NCI-H2171 treated with DMSO at 0.1 percent for 48 hours (cell line): ENCODE data around the gene TRIM2.

Experiments
- DNase-seq: peaks from one replicate; lab custom pipeline; 2025; lab: John Stamatoyannopoulos, UW

Gene TRIM2

GRCh38 chr4:153275380-153276276, 71.4 kb downstream of the TRIM2 start:
- no peak for DNase-seq

- DNase-seq: no peak
Measured at GRCh38 chr4:153276971-153277370, 72.7 kb downstream of the TRIM2 start.

GRCh38 chr4:153281476-153281875, 77.2 kb downstream of the TRIM2 start:
- no peak for DNase-seq

DNA sequence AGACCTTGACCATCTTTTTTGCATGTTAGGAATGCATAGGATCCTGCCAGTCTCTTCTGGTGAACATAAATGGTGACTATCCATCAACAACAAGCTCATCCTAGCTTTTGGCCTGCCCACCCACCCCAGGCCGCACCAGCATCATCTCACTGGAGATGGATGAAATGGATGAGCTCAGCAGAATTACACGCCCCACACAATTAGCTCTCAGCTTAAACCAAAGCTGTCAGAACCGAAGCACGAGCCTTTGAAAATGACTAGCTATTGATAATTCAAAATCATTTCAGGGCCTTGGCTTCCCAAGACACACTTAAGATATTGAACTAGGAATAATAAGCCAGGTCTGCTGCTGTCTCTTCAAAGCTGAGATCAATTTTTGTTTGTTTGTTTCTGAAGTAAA, 77.8 kb downstream of the TRIM2 start:
- DNase-seq: no peak

DNA sequence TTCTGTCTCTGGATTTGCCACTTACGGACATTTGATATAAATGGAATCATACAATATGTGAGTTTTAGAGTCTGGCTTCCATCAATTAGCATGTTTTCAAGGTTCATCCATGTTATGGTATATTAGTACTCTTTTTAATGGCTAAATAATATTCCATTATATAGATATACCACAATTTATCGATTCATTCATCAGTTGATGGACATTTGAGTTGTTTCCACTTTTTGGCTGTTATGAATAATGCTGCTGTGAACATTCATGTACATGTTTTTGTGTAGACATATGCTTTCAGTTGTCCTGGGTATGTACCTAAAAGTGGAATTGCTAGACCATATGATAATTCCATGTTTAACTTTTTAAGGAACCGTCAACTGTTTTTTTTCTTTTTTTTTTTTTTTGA, 79.0 kb downstream of the TRIM2 start:
- DNase-seq: no peak

DNA sequence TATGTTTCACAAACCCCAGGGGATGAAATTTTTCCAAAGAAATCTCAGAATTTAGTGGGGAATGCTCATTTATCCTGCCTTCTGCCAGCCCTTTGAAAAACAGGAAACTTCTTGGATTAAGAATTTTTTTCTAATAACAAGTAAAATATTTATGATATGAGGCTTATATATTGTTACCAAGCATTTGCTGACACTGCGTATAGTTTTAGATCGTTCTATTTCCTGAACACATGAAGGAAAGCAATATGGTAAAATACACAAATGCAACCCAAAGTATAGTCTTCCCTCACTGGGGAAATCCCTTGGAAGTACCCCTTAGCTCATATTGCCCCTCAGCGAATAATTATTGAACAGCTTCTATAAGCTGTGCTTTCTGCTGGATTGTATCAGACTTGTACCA, 85.9 kb downstream of the TRIM2 start:
- DNase-seq: no peak

DNA sequence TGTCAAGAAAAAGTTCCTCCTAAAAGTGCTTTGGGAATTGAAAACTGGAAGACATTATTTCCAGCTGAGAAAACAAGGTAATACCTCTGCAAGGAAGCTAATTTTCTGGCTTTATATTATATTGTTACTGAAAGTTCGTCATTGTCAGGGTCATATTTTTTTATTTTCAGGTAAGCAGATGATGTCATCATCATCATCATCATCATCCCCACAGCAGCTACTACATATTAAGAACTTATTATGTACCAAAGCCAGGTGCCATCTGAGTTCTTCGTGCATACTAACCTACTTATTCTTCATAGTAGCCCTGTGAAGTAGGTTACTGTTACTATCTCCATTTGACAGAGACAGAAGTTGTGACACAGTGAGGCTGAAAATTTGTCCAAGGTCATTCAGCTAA, 87.3 kb downstream of the TRIM2 start:
- DNase-seq: no peak

- no peak for DNase-seq
Measured at GRCh38 chr4:153292897-153293741, 88.9 kb downstream of the TRIM2 start.

DNA sequence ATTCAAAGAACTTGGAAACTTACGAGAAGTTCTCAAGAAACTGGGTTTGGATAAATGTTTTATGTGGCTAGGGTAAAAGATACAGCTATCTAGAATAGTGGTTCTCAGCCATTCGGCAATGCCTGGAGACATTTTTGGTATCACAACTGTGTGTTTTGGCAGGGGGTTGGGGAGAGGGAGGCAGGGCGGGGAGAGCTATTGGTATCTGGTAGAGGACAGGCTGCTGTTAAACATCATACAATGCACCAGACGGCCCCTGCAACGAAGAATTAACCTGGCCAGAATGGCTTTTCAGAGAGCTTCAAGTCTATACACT, 89.5 kb downstream of the TRIM2 start:
- no peak for DNase-seq

DNA sequence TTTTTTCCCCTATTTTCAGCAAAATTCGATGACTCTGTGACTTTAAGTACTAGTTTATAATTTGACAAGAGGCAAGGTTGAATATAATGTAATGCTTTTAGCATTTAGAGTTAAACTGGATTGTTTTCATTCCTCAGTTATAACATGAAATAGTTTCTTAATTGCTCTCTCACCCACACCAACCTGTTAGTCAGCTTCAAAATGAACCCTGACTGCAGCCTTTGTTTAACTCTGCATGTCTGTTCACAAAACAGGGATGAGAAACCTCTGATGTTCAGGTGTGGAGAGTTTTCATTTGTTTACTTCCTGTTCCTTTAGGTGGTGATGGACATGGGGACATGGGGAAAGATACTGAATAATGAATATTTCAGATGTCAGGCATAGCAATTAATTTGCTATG, 90.4 kb downstream of the TRIM2 start:
- no peak for DNase-seq

- no peak for DNase-seq
Measured at GRCh38 chr4:153295131-153295755, 91.0 kb downstream of the TRIM2 start.

DNA sequence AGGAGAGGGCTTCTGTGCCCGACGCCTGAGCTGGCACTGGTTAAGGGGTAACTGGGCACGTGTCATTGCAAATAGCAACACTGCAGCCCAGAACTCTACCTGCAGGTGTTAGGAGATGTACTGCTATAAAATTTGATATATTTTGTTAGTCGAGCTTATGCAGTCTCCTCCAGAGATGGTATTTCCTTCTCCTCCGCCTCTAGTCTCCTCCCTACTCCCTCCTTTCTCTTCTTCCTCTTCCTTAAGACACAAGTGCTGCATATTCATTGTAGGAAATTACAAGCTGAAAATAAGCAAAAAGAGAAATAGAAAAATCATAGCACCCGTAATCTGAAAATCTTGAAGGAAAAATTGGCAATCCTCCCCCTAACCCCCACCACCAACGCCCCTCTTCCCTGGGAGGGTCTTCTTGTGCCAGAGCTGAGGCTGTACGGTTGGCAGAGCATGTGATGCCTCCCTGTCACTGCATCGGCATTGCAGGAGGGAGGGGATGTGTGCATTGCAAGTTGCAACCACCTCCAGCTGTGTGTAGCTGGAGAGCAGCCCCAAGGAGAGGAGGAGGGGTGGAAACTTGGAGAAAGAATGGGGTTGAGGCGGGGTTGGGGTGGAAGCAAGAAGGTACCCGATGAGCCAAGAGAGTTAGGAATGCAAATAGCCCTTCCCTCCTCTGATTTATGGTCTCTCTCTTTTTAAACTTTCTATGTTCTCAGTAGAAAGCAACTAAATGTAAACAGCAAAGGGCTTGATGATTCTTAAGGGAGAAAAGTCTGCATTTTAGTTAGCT, 92.0 kb downstream of the TRIM2 start:
- DNase-seq: no peak

- DNase-seq: no peak
Measured at GRCh38 chr4:153297116-153297515, 92.9 kb downstream of the TRIM2 start.

DNA sequence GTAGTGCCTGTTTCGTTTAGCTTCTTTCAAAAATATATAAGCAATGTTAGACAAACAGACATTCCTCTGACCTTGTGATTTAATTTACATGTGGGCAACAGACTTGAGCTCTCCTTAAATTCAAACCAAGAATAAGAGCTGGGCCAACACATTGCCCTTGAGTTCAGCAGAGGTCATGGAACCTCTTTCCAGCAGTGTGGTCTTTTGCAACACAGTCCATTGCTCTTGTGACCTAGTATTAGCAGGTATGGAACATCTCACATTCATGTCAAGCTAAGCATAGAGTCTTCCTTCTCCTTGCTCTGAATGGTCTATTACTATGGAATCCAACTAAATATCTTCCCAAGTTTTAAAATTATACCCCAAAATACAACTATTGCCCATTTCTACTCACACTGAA, 106.5 kb downstream of the TRIM2 start:
- DNase-seq: no peak

GRCh38 chr4:153314915-153315314, 110.7 kb downstream of the TRIM2 start:
- DNase-seq: no peak

GRCh38 chr4:153318696-153319320, 114.6 kb downstream of the TRIM2 start:
- DNase-seq: peak; percentile 29

DNA sequence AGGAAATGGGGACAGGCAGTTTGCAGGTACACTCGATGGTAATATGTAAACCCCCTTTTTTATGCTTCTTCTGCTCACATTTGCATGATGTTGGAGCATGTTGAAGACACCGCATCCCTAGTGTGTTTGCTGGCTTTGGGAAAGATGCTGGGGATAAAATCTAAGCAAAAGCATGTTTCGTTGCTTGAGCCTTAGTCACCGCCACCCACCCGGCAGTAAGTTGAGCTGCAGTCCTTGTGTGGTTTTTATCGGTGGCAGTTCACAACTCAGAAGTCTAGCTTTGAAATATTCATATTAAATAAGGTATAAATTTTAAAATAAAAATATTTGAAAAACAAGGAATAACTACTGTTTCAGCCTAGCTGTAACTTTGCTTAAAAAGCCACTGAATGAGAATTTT, 118.5 kb downstream of the TRIM2 start:
- DNase-seq: no peak

DNA sequence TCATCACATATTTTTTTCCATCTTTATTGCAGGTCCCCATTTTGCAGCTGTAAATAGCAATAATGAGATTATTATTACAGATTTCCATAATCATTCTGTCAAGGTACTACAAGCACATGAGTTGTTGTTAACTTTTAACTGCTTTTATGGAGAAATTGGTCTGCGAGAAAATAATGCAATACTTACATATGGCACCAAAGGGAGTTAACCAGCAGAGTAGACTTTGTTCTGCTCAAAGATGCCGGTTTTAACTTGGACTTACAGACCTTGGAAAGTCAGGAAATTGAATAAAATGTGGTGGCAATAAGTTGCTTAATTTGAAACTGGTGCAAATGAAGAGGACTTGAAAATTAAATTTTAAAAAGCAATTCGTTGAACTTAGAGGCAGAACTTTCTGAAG, 119.8 kb downstream of the TRIM2 start:
- DNase-seq: no peak

DNA sequence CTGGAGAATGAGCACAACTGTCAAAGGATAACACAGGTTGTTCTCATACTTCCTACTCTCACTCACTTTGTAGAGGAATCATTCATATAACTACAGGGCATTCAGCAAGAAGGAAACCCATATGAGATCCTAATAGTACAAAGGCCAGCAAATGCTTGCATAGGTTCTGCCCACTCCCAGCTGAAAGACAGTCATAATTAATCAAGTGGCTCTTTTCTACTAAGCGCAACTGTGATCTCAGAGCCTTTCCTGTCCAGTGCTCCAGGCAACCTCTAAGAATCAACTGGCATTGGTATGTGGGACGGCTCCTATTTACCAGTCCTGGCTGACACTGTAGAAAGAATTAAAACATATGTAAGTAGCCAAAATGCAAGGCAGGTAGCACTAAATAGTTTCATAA, 121.3 kb downstream of the TRIM2 start:
- no peak for DNase-seq

DNA sequence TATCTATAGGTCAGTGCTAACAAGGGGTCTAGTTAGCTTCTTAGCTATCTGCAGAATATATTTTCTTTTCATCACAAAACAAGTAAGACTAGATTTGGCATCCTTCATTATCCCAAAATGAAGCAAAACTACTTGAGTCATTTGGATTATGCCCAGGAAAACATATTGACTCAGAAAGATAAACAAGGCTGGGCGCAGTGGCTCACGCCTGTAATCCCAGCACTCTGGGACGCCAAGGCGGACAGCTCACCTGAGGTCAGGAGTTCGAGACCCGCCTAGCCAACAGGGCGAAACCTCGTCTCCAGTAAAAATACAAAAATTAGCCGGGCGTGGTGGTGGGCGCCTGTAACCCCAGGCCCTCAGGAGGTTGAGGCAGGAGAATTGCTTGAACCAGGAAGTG, 122.3 kb downstream of the TRIM2 start:
- DNase-seq: no peak

- no peak for DNase-seq
Measured at GRCh38 chr4:153327247-153327646, 123.0 kb downstream of the TRIM2 start.

DNA sequence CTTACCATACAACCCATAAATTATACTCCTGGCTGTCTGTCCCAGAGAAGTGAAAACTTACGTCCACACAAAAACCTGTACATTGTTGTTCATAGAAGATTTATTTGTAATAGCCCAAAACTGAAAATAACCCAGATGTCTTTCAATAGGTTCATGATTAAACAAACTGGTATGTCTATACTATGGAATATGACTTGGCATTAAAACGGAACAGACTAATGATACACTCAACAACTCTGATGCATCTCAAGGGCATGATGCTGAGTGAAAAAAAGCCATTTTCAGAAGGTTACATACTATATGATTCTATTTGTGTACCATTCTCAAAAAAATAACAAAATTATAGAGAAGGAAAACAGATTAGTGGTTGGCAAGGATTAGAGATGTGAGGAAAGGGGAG, 128.7 kb downstream of the TRIM2 start:
- no peak for DNase-seq
